ENCODE data around the gene PAX2. TPM values are rescaled to one million over a fixed set of nuclear protein-coding genes. Genes with fewer than 3 reads are reported as not detected.

PAX2 gene
- total RNA-seq, 6 experiments from 2014 or later, result not detected

- TF ChIP-seq CTCF (IDR thresholded peaks at IDR 0.05), result no peak
- H3K4me3 Mint-ChIP-seq, result no peak overlapping the region
- no peak overlapping the region for H3K27ac Mint-ChIP-seq
- H3K27me3 Mint-ChIP-seq (ENCODE audit: insufficient read depth), result peaks cover 52% of the 10 kb centered on the region
- DNase-seq, result no peak
- H3K9me3 Mint-ChIP-seq, result peaks cover 5% of the 10 kb centered on the region; the same call in 1 of the 2 replicates
- H3K36me3 Mint-ChIP-seq (ENCODE audit: low read depth), result no peaks in the 10 kb centered on the region; the same call in 1 of the 2 replicates
- H3K4me1 Mint-ChIP-seq (ENCODE audit: low read depth), result peaks cover 14% of the 10 kb centered on the region
Measured at GRCh38 chr10:100779329-100779728, 33.9 kb downstream of the PAX2 start.

- H3K9me3 Mint-ChIP-seq, result peaks cover 5% of the 10 kb centered on the region; the same call in 1 of the 2 replicates
- H3K4me3 Mint-ChIP-seq, result no peak overlapping the region
- no peak for TF ChIP-seq CTCF (IDR thresholded peaks at IDR 0.05)
- H3K4me1 Mint-ChIP-seq (ENCODE audit: low read depth), result peaks cover 8% of the 10 kb centered on the region
- peaks cover 51% of the 10 kb centered on the region for H3K27me3 Mint-ChIP-seq (ENCODE audit: insufficient read depth)
- no peak overlapping the region for H3K27ac Mint-ChIP-seq
- H3K36me3 Mint-ChIP-seq (ENCODE audit: low read depth), result no peaks in the 10 kb centered on the region; the same call in 1 of the 2 replicates
- DNase-seq, result no peak
Measured at GRCh38 chr10:100780324-100780723, 34.9 kb downstream of the PAX2 start.

- no peaks in the 10 kb centered on the region; the same call in 1 of the 2 replicates for H3K36me3 Mint-ChIP-seq (ENCODE audit: low read depth)
- H3K27ac Mint-ChIP-seq, result no peak overlapping the region
- TF ChIP-seq CTCF (IDR thresholded peaks at IDR 0.05), result no peak
- no peak overlapping the region for H3K4me3 Mint-ChIP-seq
- DNase-seq, result no peak
- peaks cover 54% of the 10 kb centered on the region for H3K27me3 Mint-ChIP-seq (ENCODE audit: insufficient read depth)
- peaks cover 5% of the 10 kb centered on the region; the same call in 1 of the 2 replicates for H3K9me3 Mint-ChIP-seq
- H3K4me1 Mint-ChIP-seq (ENCODE audit: low read depth), result no peaks in the 10 kb centered on the region
Measured at GRCh38 chr10:100781145-100781665, 35.8 kb downstream of the PAX2 start.

GRCh38 chr10:100782461-100783244, 37.3 kb downstream of the PAX2 start:
- Mint-ChIP-seq H3K4me1 (ENCODE audit: low read depth) (no peaks in the 10 kb centered on the region), H3K27me3 (ENCODE audit: insufficient read depth) (peaks cover 63% of the 10 kb centered on the region), H3K4me3 (no peak overlapping the region), H3K27ac (no peak overlapping the region), H3K9me3 (peaks cover 5% of the 10 kb centered on the region; the same call in 1 of the 2 replicates), H3K36me3 (ENCODE audit: low read depth) (no peaks in the 10 kb centered on the region; the same call in 1 of the 2 replicates)
- DNase-seq, result no peak
- TF ChIP-seq CTCF (IDR thresholded peaks at IDR 0.05), result no peak

GRCh38 chr10:100784126-100784525, 38.7 kb downstream of the PAX2 start:
- Mint-ChIP-seq H3K9me3 (peaks cover 5% of the 10 kb centered on the region; the same call in 1 of the 2 replicates), H3K36me3 (ENCODE audit: low read depth) (no peaks in the 10 kb centered on the region; the same call in 1 of the 2 replicates), H3K4me1 (ENCODE audit: low read depth) (no peaks in the 10 kb centered on the region), H3K27me3 (ENCODE audit: insufficient read depth) (peaks cover 69% of the 10 kb centered on the region), H3K27ac (no peak overlapping the region), H3K4me3 (no peak overlapping the region)
- DNase-seq, result no peak
- no peak for TF ChIP-seq CTCF (IDR thresholded peaks at IDR 0.05)
